Suprapubic skin (tissue), 3 donors: ENCODE data around the gene RRM2.

ENCODE experiments used
- CTCF ChIP-seq, 2 donors: fragments of 200-600 bp in 1 of 2; fragments of 450-650 bp in 1 of 2; sonication (generic) in 1 of 2; IDR thresholded peaks; one replicate each; pipeline ENCODE4 v1.5.1; 2016 to 2019; ENCODE audit warnings: antibody characterized with exemption in 2 of 2, mild to moderate bottlenecking in 1 of 2, moderate library complexity in 1 of 2
- POLR2A ChIP-seq, 2 donors: fragments of 450-650 bp; IDR thresholded peaks; one replicate each; pipeline ENCODE4 v1.6.1; 2017; ENCODE audit warnings: antibody characterized with exemption in 2 of 2, mild to moderate bottlenecking in 2 of 2, moderate library complexity in 2 of 2

- TF ChIP-seq CTCF (IDR thresholded peaks at IDR 0.05) (no peak), POLR2A (IDR thresholded peaks at IDR 0.05) (no peak)
These were observed 22.4 kb downstream of the RRM2 start for GRCh38 chr2:10144771-10145518.
